B cell (primary cell): ENCODE measurements around the gene CEP112. TPM values are rescaled to one million over a fixed set of nuclear protein-coding genes. Genes with fewer than 3 reads are reported as not detected.
"Not testable (repeated sequence)": the region's sequence is repeated elsewhere in the genome, so short reads cannot be mapped to it uniquely, and the experiment has no call there.

Source experiments
- ATAC-seq: fragments of 200-7000 bp; cut with Tn5 transposase; one replicate; pipeline ENCODE4 v1.10.0; 2021; ENCODE audit warnings: low read depth, mild to moderate bottlenecking, moderate number of reproducible peaks, moderate library complexity
- CTCF ChIA-PET: fragments of 350-600 bp; sonication (Branson Sonifier 250); formaldehyde crosslinking; loops from one replicate; lab custom pipeline; 2021; ENCODE audit warnings: antibody characterized with exemption, inconsistent platforms; lab: Charles Lee
- POLR2A ChIA-PET: fragments of 350-600 bp; sonication (Branson Sonifier 250); formaldehyde crosslinking; loops from one replicate; lab custom pipeline; 2021; ENCODE audit warnings: antibody characterized with exemption; lab: Charles Lee
- DNase-seq: peaks from one replicate; pipeline ENCODE4 v3.0.0; 2013
- H2AFZ ChIP-seq: 2 replicates; pipeline ENCODE4 v1.6.1; 2012; ENCODE audit warnings: mild to moderate bottlenecking, low read depth, low read length; ENCODE audit not compliant: insufficient read depth, poor library complexity, severe bottlenecking
- H3K27ac ChIP-seq, 2 donors: 1 replicate in 1 of 2; 2 replicates in 1 of 2; pipeline ENCODE4 v1.5.1; 2012 to 2013; ENCODE audit warnings: low read length in 2 of 2, mild to moderate bottlenecking in 2 of 2, moderate library complexity in 1 of 2
- H3K27me3 ChIP-seq, 4 experiments: fragments of 200-600 bp in 1 of 4; sonication (generic) in 1 of 4; replicated peaks in 1 of 4; 1 replicate in 2 of 4; 2 replicates in 2 of 4; pipeline versions ENCODE4 v1.6.1 to v1.7.0; 2013 to 2016; ENCODE audit warnings: low read length in 3 of 4, mild to moderate bottlenecking in 2 of 4, mixed read lengths in 1 of 4, moderate library complexity in 1 of 4; ENCODE audit not compliant: insufficient read depth in 4 of 4, control insufficient read depth in 3 of 4; ENCODE audit errors: control extremely low read depth in 1 of 4
- H3K36me3 ChIP-seq, 2 experiments: replicated peaks in 1 of 2; 1 replicate in 1 of 2; 2 replicates in 1 of 2; pipeline versions ENCODE4 v1.6.1 to v1.7.1; 2013; ENCODE audit warnings: low read length in 1 of 2; ENCODE audit not compliant: insufficient read depth in 2 of 2, control insufficient read depth in 1 of 2; ENCODE audit errors: control extremely low read depth in 1 of 2, extremely low read depth in 1 of 2
- H3K4me1 ChIP-seq, 2 donors: fragments of 200-600 bp in 1 of 2; sonication (generic) in 1 of 2; 1 replicate in 1 of 2; 2 replicates in 1 of 2; pipeline versions ENCODE4 v1.5.1 to v1.6.1; 2013 to 2017; ENCODE audit warnings: low read length in 2 of 2; ENCODE audit not compliant: control insufficient read depth in 2 of 2, insufficient read depth in 2 of 2
- H3K4me2 ChIP-seq: replicated peaks from 2 replicates; pipeline ENCODE3; 2012; ENCODE audit warnings: mild to moderate bottlenecking, low read depth, low read length; ENCODE audit not compliant: poor library complexity, severe bottlenecking
- H3K4me3 ChIP-seq, 5 experiments: fragments of 200-600 bp in 1 of 5; sonication (generic) in 1 of 5; 1 replicate in 3 of 5; 2 replicates in 2 of 5; pipeline versions ENCODE4 v1.5.1 to v1.7.0; 2011 to 2016; ENCODE audit warnings: low read length in 4 of 5, mild to moderate bottlenecking in 4 of 5, low read depth in 2 of 5, control low read depth in 1 of 5, moderate library complexity in 1 of 5; ENCODE audit not compliant: insufficient read depth in 1 of 5; ENCODE audit errors: control extremely low read depth in 1 of 5, extremely low read depth in 1 of 5
- H3K79me2 ChIP-seq: fragments of 200-600 bp; sonication (generic); one replicate; pipeline ENCODE4 v1.6.0; 2016; ENCODE audit warnings: low read length; ENCODE audit not compliant: control insufficient read depth, insufficient read depth
- H3K9ac ChIP-seq: fragments of 200-600 bp; sonication (generic); 2 replicates; pipeline ENCODE4 v1.6.1; 2017; ENCODE audit warnings: mild to moderate bottlenecking, low read length, moderate library complexity
- H3K9me3 ChIP-seq, 3 donors: one replicate each; pipeline versions ENCODE4 v1.6.1 to v1.7.1; 2013; ENCODE audit warnings: low read length in 2 of 3; ENCODE audit not compliant: control insufficient read depth in 2 of 3, insufficient read depth in 1 of 3; ENCODE audit errors: control extremely low read depth in 1 of 3
- H4K20me1 ChIP-seq: 2 replicates; pipeline ENCODE4 v1.6.0; 2012; ENCODE audit warnings: mild to moderate bottlenecking, low read length; ENCODE audit not compliant: insufficient read depth, control insufficient read depth, poor library complexity, severe bottlenecking
- H3K27ac Mint-ChIP-seq: one replicate; pipeline ENCODE4 v1.8.0; 2021; ENCODE audit warnings: mixed read lengths
- H3K27me3 Mint-ChIP-seq: one replicate; pipeline ENCODE4 v1.8.0; 2021; ENCODE audit warnings: mixed read lengths
- H3K4me1 Mint-ChIP-seq: one replicate; pipeline ENCODE4 v1.8.0; 2021; ENCODE audit warnings: mixed read lengths
- H3K4me3 Mint-ChIP-seq: one replicate; pipeline ENCODE4 v1.8.0; 2021; ENCODE audit warnings: mixed read lengths
- H3K9me3 Mint-ChIP-seq: one replicate; pipeline ENCODE4 v1.8.0; 2022; ENCODE audit warnings: mixed read lengths; ENCODE audit not compliant: insufficient read depth
- CTCF ChIP-seq: fragments of 200-600 bp; IDR thresholded peaks from one replicate; pipeline ENCODE4 v1.8.0; 2022; ENCODE audit warnings: antibody characterized with exemption, mild to moderate bottlenecking
- EZH2 ChIP-seq: IDR thresholded peaks from 2 replicates; pipeline ENCODE4 v1.6.1; 2012; ENCODE audit warnings: borderline replicate concordance, low read depth, mild to moderate bottlenecking, moderate library complexity, low read length; ENCODE audit not compliant: insufficient read depth, poor library complexity, severe bottlenecking
- WGBS: methylation state at CpG from one replicate; pipeline ENCODE4 v1.1.5; 2013; ENCODE audit warnings: missing lambda C conversion rate; ENCODE audit not compliant: insufficient coverage; 5-methylcytosine and 5-hydroxymethylcytosine counted together
- intact Hi-C: fragments of 100-400 bp; cut with micrococcal nuclease; formaldehyde crosslinking; loops from one replicate; pipeline ENCODE4 v1.10.0; 2022
- polyA plus RNA-seq: library from polyadenylated mRNA; depleted of rRNA; stranded (reverse); fragments of >200 nt; gene quantifications from 2 replicates; pipeline ENCODE4 v1.2.3, GENCODE V29; 2012
- total RNA-seq, 2 donors: library from RNA; stranded (reverse); fragments of 120-200 nt in 1 of 2; gene quantifications; 1 replicate in 1 of 2; 2 replicates in 1 of 2; pipeline versions ENCODE4 v1.2.3 to v1.2.4, GENCODE V29; 2013 to 2022

CEP112 gene
- total and polyA plus RNA-seq, 2 donors (not counting 1 experiment from before 2014, with no cell fraction given), result 0.57 to 4.6 TPM

- H3K9me3 Mint-ChIP-seq, result no peaks in the 10 kb centered on the region
- no peak overlapping the region for H3K4me3 Mint-ChIP-seq
- 88% methylated on average over 2 of the region's 4 CpGs for WGBS
- H3K36me3 ChIP-seq, result no peaks in the 10 kb centered on the region
- H3K4me2 ChIP-seq, result no peak overlapping the region
- H3K27ac Mint-ChIP-seq, result no peak overlapping the region
- POLR2A ChIA-PET, result no interaction called here
- no peaks in the 10 kb centered on the region for H3K79me2 ChIP-seq
- CTCF ChIA-PET, result no interaction called here
- no peaks in the 10 kb centered on the region for H3K4me1 ChIP-seq
- ATAC-seq (no peak), DNase-seq (no peak)
- no peak overlapping the region for H3K9ac ChIP-seq
- intact Hi-C loops, result no loop called here
- no peak overlapping the region for H3K27ac ChIP-seq
- H3K9me3 ChIP-seq, result no peaks in the 10 kb centered on the region
- H3K4me3 ChIP-seq, result no peak overlapping the region
- H3K4me1 Mint-ChIP-seq, result no peaks in the 10 kb centered on the region
- no peaks in the 10 kb centered on the region for H3K27me3 ChIP-seq
- TF ChIP-seq CTCF (no peak), EZH2 (no peak)
- H3K27me3 Mint-ChIP-seq, result no peaks in the 10 kb centered on the region
- no peaks in the 10 kb centered on the region for H4K20me1 ChIP-seq
- H2AFZ ChIP-seq, result no peak overlapping the region
Observed at GRCh38 chr17:65737451-65737850, 454.5 kb downstream of the CEP112 start.

- H2AFZ ChIP-seq, result no peak overlapping the region
- no peak for TF ChIP-seq CTCF
- TF ChIP-seq EZH2, result no peak
- no peak overlapping the region for H3K27ac Mint-ChIP-seq
- no peaks in the 10 kb centered on the region for H3K79me2 ChIP-seq
- no peaks in the 10 kb centered on the region for H3K27me3 Mint-ChIP-seq
- intact Hi-C loops, result no loop called here
- no peak overlapping the region for H3K27ac ChIP-seq
- no peaks in the 10 kb centered on the region for H3K4me1 ChIP-seq
- no peak overlapping the region for H3K4me2 ChIP-seq
- H3K9me3 ChIP-seq, result peaks cover 0 to 1% (median 0%) of the 10 kb centered on the region in 3 donors
- no CpG with 5 or more reads among the region's 3 CpGs for WGBS
- no peak overlapping the region for H3K9ac ChIP-seq
- no peaks in the 10 kb centered on the region for H4K20me1 ChIP-seq
- DNase-seq (no peak), ATAC-seq (no peak)
- H3K4me3 ChIP-seq, result no peak overlapping the region
- CTCF ChIA-PET, result no interaction called here
- H3K27me3 ChIP-seq, result no peaks in the 10 kb centered on the region
- H3K4me1 Mint-ChIP-seq, result no peaks in the 10 kb centered on the region
- H3K9me3 Mint-ChIP-seq, result no peaks in the 10 kb centered on the region
- POLR2A ChIA-PET, result no interaction called here
- H3K36me3 ChIP-seq, result no peaks in the 10 kb centered on the region
- H3K4me3 Mint-ChIP-seq, result no peak overlapping the region
Observed at GRCh38 chr17:65733314-65733713, 458.6 kb downstream of the CEP112 start.

- ATAC-seq, DNase-seq: not testable (repeated sequence)
Observed at GRCh38 chr17:65732667-65733066, 459.3 kb downstream of the CEP112 start.

More at GRCh38 chr17:65732667-65733066, 459.3 kb downstream of the CEP112 start:
- H3K4me3 ChIP-seq, H3K9ac ChIP-seq, H4K20me1 ChIP-seq, H3K27ac ChIP-seq, H3K4me2 ChIP-seq, CTCF ChIA-PET, H3K79me2 ChIP-seq, H3K9me3 ChIP-seq, H3K4me1 Mint-ChIP-seq, intact Hi-C loops, H2AFZ ChIP-seq, H3K9me3 Mint-ChIP-seq, H3K27ac Mint-ChIP-seq, POLR2A ChIA-PET, H3K27me3 Mint-ChIP-seq, H3K36me3 ChIP-seq, H3K27me3 ChIP-seq, H3K4me1 ChIP-seq, H3K4me3 Mint-ChIP-seq: not testable (repeated sequence)
- no CpG with 5 or more reads among the region's 2 CpGs for WGBS
